HFFc6 (cell line): Measurements from ENCODE around the gene FBXL15. TPM values are rescaled to one million over a fixed set of nuclear protein-coding genes. Genes with fewer than 3 reads are reported as not detected.

Source experiments
- DNase-seq: peaks from one replicate; pipeline ENCODE4 v3.0.0-alpha.2; 2018
- H3K27ac Mint-ChIP-seq: 2 replicates; pipeline ENCODE4 v1.8.0; 2020; ENCODE audit warnings: mild to moderate bottlenecking, mixed read lengths
- H3K27me3 Mint-ChIP-seq: 2 replicates; pipeline ENCODE4 v1.8.0; 2021; ENCODE audit warnings: mild to moderate bottlenecking, moderate library complexity, mixed read lengths; ENCODE audit not compliant: insufficient read depth
- H3K36me3 Mint-ChIP-seq: 2 replicates; pipeline ENCODE4 v1.8.0; 2021; ENCODE audit warnings: low read depth, mixed read lengths
- H3K4me1 Mint-ChIP-seq: 2 replicates; pipeline ENCODE4 v1.8.0; 2020; ENCODE audit warnings: low read depth, mixed read lengths
- H3K4me3 Mint-ChIP-seq: 2 replicates; pipeline ENCODE4 v1.8.0; 2020; ENCODE audit warnings: mild to moderate bottlenecking, moderate library complexity, mixed read lengths
- H3K9me3 Mint-ChIP-seq: 2 replicates; pipeline ENCODE4 v1.8.0; 2020; ENCODE audit warnings: mild to moderate bottlenecking, mixed read lengths
- long read RNA-seq: library from polyadenylated mRNA; unstranded; transcript quantifications from one replicate; pipeline ENCODE4 v2.0.0, GENCODE V29; 2019
- total RNA-seq, 6 experiments: library from RNA; stranded (reverse); fragmentation: NEBNext Ultra II Directional; extraction: Animal tissue kit (Norgen Biotek cat#: 25700); gene quantifications; 2 replicates in 1 of 6; 3 replicates in 5 of 6; pipeline ENCODE4 v1.2.3, GENCODE V29; 2021
- TF ChIP-seq, protein P1 (sequence below): fragments of 200-600 bp; sonication (generic); IDR thresholded peaks from 2 replicates; pipeline ENCODE4 v1.5.0; 2021; ENCODE audit warnings: antibody characterized with exemption, mild to moderate bottlenecking

Gene FBXL15, protein sequence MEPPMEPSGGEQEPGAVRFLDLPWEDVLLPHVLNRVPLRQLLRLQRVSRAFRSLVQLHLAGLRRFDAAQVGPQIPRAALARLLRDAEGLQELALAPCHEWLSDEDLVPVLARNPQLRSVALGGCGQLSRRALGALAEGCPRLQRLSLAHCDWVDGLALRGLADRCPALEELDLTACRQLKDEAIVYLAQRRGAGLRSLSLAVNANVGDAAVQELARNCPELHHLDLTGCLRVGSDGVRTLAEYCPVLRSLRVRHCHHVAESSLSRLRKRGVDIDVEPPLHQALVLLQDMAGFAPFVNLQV
- 10 to 100 TPM in 4 of 6 experiments, 1 to 10 TPM in 2; 9.2 to 13.2 (median 11.5) TPM for total RNA-seq
- long read RNA-seq, transcript FBXL15-201 (4 exons, 2,362 nt) = major isoform, 17 of 43 reads
- long read RNA-seq, partial matches to known transcripts = 22 of 43 reads
- long read RNA-seq, other reads (novel, unspliced or antisense) = 4 of 43 reads

DNA sequence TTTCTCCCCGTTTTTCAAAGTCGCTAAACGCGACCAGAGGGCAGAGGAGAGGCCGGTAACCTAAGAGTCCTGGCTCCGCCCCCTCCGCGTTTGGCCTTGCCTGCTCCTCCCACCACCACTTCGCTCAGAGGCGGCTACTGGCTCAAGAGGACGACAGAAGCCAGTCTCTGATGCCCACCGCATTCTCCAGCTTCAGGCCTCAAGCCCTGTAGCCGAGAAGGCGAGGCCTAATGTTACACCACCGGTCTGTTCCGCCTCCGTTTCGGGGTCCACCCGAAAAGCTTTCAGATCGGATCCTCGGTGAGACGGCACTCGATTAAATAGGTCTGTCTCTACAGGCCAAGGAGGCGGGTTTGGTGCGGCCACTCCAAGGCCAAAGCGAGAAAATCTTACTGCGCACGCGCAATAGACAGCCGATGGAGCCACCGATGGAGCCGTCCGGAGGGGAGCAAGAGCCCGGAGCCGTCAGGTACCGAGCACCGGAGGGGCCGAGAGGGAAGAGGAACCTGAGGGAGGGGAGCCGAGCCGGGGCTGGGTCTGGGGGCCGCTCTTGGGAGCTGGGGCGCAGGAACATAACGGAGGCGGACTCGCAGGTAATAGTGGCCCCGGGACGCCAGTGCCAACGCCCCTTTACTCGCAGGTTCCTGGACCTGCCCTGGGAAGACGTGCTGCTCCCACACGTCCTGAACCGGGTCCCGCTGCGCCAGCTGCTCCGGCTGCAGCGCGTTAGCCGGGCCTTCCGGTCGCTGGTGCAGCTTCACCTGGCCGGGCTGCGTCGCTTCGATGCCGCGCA lies at the start of gene FBXL15:
FBXL15 (plus strand) TSS at position 123 of the 793 bp plus-strand sequence; CDS start at position 417, 294 bp downstream.
- Mint-ChIP-seq H3K9me3 (no peaks in the 10 kb centered on the region), H3K36me3 (no peaks in the 10 kb centered on the region), H3K27ac (peak within 1 kb of the TSS; percentile 94), H3K27me3 (peaks cover 13% of the 10 kb centered on the region), H3K4me3 (peak within 1 kb of the TSS; percentile 98), H3K4me1 (peaks cover 22% of the 10 kb centered on the region)
- DNase-seq = peak; percentile 95
- TF ChIP-seq, protein P1, sequence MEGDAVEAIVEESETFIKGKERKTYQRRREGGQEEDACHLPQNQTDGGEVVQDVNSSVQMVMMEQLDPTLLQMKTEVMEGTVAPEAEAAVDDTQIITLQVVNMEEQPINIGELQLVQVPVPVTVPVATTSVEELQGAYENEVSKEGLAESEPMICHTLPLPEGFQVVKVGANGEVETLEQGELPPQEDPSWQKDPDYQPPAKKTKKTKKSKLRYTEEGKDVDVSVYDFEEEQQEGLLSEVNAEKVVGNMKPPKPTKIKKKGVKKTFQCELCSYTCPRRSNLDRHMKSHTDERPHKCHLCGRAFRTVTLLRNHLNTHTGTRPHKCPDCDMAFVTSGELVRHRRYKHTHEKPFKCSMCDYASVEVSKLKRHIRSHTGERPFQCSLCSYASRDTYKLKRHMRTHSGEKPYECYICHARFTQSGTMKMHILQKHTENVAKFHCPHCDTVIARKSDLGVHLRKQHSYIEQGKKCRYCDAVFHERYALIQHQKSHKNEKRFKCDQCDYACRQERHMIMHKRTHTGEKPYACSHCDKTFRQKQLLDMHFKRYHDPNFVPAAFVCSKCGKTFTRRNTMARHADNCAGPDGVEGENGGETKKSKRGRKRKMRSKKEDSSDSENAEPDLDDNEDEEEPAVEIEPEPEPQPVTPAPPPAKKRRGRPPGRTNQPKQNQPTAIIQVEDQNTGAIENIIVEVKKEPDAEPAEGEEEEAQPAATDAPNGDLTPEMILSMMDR = no peak

DNA sequence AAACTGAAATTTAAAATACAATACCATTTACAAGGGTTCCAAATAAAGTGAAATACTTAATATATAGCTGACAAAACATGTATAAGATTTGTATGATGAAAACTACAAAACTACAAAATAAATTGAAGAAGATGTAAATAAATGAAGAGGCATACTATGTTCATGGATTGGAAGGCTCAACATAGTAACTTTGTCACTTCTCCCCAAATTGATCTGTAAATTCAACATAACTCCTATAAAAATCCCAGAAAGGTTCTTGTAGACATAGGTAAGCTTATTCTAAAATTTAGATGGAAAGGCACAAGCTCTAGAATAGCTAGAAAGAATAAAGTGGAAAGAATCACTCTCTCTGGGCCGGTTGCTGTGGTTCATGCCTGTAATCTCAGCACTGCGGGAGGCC lies 49.3 kb upstream of the FBXL15 start:
- peaks cover 21% of the 10 kb centered on the region for H3K4me1 Mint-ChIP-seq
- H3K36me3 Mint-ChIP-seq = peaks cover 53% of the 10 kb centered on the region
- DNase-seq = no peak
- H3K27ac Mint-ChIP-seq = no peak overlapping the region
- H3K4me3 Mint-ChIP-seq = no peak overlapping the region
- TF ChIP-seq, protein P1 = no peak
- H3K27me3 Mint-ChIP-seq = peaks cover 10% of the 10 kb centered on the region
- H3K9me3 Mint-ChIP-seq = no peaks in the 10 kb centered on the region

DNA sequence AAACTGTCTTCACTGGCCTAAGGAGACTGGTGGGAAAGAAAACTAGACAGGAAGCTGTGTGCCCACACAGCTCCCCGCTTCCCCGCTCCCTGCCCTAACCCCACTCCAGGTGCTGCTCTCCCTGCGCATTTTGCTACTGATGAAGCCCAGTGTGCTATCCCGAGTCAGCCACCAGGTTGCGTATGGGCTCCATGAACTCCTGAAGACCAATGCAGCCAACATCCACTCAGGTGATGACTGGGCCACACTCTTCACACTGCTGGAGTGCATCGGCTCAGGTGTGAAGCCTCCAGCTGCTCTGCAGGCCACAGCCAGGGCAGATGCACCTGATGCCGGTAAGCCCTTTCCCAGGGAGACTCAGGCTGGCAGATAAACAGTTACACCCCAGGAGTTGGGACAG lies 45.4 kb upstream of the FBXL15 start:
- Mint-ChIP-seq H3K9me3 (no peaks in the 10 kb centered on the region), H3K4me3 (no peak overlapping the region), H3K27ac (no peak overlapping the region), H3K36me3 (peaks cover 38% of the 10 kb centered on the region), H3K4me1 (no peaks in the 10 kb centered on the region), H3K27me3 (peaks cover 8% of the 10 kb centered on the region)
- TF ChIP-seq, protein P1 = 0 out of 2 replicates have a peak, but pooled peaks have one; percentile 12
- DNase-seq = no peak

DNA sequence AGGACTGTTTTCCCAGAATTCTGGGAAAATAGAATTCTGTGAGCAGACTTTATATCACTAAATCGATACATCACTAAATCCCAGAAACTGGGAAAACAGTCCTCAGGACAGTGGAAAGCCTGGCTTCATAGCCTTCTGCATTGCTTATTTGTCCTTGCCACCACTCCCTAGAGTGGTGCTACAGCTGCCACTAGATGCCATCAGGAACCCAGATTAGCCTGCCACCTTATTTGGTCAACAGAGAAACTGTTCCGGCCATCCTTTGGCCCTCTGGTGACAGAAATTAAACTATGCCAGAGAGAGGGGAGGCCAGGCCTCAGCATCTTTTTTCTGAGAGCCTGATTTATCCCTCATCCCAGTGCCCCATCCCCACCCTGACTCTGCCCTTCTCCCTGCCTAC lies 44.8 kb upstream of the FBXL15 start:
- Mint-ChIP-seq H3K27ac (no peak overlapping the region), H3K4me3 (no peak overlapping the region), H3K9me3 (no peaks in the 10 kb centered on the region), H3K4me1 (no peaks in the 10 kb centered on the region), H3K36me3 (peaks cover 32% of the 10 kb centered on the region), H3K27me3 (peaks cover 8% of the 10 kb centered on the region)
- TF ChIP-seq, protein P1 = no peak
- no peak for DNase-seq

DNA sequence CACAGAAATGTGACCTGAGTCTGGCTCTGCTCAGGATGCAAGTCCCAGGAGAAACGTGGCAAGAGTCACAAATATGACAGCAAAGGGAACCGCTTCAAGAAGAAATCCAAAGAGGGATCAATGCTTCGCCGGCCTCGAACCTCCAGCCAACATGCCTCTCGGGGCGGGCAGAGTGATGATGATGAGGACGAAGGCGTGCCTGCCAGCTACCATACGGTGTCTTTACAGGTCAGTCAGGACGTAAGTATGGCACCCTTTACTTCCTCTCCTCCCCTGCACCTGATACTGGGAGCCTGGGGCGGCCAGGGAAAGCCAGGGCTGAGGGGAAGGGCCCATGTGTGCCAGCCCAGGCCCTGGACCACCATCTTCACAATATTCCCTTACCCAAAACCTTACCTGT lies 43.7 kb upstream of the FBXL15 start:
- TF ChIP-seq, protein P1 = no peak
- Mint-ChIP-seq H3K36me3 (peaks cover 33% of the 10 kb centered on the region), H3K4me1 (no peaks in the 10 kb centered on the region), H3K27ac (no peak overlapping the region), H3K9me3 (no peaks in the 10 kb centered on the region), H3K27me3 (peaks cover 8% of the 10 kb centered on the region), H3K4me3 (no peak overlapping the region)
- DNase-seq = no peak
